Measurements from ENCODE around the gene RGPD3.
"Not testable (repeated sequence)": the region's sequence is repeated elsewhere in the genome, so short reads cannot be mapped to it uniquely, and the experiment has no call there.

The RGPD3 gene

DNA sequence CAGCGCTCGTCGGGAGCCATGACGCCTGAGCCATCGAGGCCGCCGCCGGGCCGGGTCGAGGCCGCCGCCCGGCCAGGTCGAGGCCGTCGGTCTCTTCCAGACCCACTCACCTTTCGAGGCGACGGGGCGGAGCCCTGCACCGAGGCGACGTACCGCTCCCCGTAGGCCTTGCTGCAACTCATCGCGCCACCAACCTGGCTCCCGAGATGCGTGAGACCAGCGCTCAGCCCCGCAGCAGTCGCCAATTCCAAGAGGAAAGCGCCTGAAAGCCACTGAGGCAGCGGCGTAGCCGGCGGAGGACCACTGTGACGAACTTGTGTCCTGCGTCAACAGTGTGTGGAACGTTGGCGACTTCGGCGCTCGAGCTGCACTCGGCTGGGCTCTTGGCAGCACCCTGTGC, at the start of gene RGPD3:
Gene RGPD3, minus strand, starts transcription at position 307 of the 400 bp plus-strand sequence. Its CDS starts 125 bp downstream, at position 182.
- H3K4me1 ChIP-seq (ENCODE audit: insufficient read depth, low read length); H3K9ac ChIP-seq (ENCODE audit: low read depth, low read length); H3K9me3 ChIP-seq (ENCODE audit: control insufficient read depth, insufficient read depth, low read length); H3K36me3 ChIP-seq (ENCODE audit: insufficient read depth, low read length): not testable (repeated sequence)

DNA sequence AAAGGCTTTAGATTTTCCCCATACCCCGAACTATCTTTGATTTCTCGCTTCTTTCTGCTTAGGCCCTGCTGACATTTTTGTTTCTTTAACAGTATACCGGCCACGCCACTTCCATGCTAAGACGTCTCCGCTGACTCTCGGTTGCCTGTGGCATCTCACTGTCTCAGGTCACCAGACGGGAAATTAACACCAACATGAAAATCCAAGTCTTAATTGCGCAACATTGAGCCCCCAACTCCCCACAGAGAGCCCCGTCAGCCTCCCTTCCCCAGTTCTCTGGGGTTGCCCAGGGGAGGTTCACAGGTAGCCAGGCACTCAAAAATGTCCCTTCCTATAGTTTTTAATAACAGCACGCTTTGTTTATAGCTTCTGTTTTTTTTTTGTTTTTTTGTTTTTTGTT, 49.1 kb upstream of the RGPD3 start:
- H3K9ac ChIP-seq (ENCODE audit: low read depth, low read length), result no peak overlapping the region
- H3K36me3 ChIP-seq (ENCODE audit: insufficient read depth, low read length), result no peaks in the 10 kb centered on the region
- no peaks in the 10 kb centered on the region for H3K9me3 ChIP-seq (ENCODE audit: control insufficient read depth, insufficient read depth, low read length)
- H3K4me1 ChIP-seq (ENCODE audit: insufficient read depth, low read length), result no peaks in the 10 kb centered on the region

DNA sequence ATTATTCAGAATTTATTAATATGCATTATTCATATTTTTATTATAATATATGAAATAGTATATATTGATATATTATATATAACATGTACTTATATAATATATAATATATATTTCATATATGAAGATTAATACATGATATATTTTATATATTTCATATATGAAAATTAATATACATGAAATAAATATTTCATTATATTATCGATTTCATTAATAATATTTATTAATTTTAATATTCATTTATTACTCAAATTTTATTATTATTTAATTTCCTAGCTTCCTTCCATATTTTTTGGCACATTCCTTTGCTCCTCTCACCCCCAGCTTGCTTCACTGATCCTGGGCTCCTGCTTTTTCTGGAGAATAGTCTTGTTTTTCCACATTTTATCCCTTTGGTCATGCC, 48.7 kb upstream of the RGPD3 start:
- H3K9me3 ChIP-seq (ENCODE audit: control insufficient read depth, insufficient read depth, low read length), result no peaks in the 10 kb centered on the region
- H3K36me3 ChIP-seq (ENCODE audit: insufficient read depth, low read length), result no peaks in the 10 kb centered on the region
- no peaks in the 10 kb centered on the region for H3K4me1 ChIP-seq (ENCODE audit: insufficient read depth, low read length)
- no peak overlapping the region for H3K9ac ChIP-seq (ENCODE audit: low read depth, low read length)

DNA sequence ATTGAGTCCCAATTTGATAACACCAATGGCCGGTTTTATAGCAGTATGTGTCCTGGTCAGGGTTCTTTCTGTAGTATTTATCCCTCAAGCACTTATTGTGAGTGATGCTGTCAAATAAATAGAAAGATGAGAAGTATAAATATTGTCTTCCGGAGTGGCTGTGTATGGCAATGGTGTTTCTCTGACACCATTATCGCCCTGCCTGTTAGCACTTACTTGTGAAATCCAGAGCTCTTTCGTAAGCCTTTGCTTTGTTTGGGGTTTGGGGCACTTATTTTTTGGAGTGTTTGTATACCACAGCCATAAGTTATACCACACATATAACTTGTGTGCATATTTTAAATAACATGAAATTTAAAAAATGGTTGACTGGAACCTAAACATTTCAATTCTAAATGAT, 48.2 kb upstream of the RGPD3 start:
- Histone ChIP-seq H3K9ac (ENCODE audit: low read depth, low read length) (no peak overlapping the region), H3K9me3 (ENCODE audit: control insufficient read depth, insufficient read depth, low read length) (no peaks in the 10 kb centered on the region), H3K4me1 (ENCODE audit: insufficient read depth, low read length) (no peaks in the 10 kb centered on the region), H3K36me3 (ENCODE audit: insufficient read depth, low read length) (no peaks in the 10 kb centered on the region)

DNA sequence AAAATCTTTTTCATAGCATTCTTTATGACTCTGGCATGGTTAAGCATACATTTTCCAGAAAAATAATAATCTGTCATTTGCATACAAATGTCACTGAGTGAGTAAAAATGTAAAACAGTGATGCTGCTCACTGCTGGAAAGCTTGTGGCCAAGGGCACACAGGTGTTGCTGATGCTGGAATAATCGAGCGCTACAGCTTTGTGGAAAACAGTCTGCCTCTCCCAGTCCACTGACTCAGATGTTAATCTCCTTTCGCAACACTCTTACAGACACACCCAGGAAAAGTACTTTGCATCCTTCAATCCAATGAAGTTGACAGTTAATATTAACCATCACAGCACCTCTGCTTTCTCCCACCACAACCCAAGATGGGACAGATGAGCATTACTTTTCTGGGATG, 46.6 kb upstream of the RGPD3 start:
- H3K36me3 ChIP-seq (ENCODE audit: insufficient read depth, low read length); H3K4me1 ChIP-seq (ENCODE audit: insufficient read depth, low read length); H3K9ac ChIP-seq (ENCODE audit: low read depth, low read length); H3K9me3 ChIP-seq (ENCODE audit: control insufficient read depth, insufficient read depth, low read length): not testable (repeated sequence)

DNA sequence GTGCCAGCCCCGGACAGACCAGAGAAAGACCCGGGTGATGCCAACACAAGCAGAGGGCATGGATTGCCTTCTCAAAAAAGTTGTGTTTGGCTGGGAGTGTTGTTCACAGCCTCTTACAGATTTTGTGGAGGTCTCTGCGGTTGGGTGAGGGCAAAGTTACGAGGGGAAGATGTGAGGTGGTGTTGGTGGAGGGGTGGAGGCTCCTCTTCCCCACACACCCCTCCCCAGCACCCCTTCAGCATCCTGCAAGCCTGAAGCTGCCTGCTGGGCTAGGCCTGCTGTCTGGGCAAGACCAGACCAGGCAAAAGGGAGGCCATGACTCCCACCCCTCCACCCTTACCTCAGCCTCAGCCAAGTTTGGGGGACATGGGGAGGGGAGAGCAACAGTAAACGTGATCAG, 45.2 kb upstream of the RGPD3 start:
- not testable (repeated sequence) for H3K36me3 ChIP-seq (ENCODE audit: insufficient read depth, low read length); H3K9me3 ChIP-seq (ENCODE audit: control insufficient read depth, insufficient read depth, low read length); H3K9ac ChIP-seq (ENCODE audit: low read depth, low read length); H3K4me1 ChIP-seq (ENCODE audit: insufficient read depth, low read length)

DNA sequence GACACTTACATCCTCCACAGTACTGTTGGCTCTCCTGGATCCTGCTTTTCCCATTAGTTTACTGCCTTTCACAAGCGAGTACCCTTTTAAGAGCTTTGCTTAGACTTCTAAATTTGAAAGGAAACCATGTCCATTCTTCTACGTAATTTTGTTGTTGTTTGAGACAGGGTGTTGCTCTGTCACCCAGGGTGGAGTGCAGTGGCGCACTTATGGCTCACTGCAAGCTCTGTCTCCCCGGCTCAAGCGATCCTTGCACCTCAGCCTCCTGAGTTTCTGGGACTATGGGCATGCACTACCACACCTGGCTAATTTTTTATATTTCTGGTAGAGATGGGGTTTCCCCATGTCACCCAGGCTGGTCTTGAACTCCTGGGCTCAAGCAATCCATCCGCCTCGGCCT, 43.7 kb upstream of the RGPD3 start:
- H3K36me3 ChIP-seq (ENCODE audit: insufficient read depth, low read length); H3K4me1 ChIP-seq (ENCODE audit: insufficient read depth, low read length); H3K9ac ChIP-seq (ENCODE audit: low read depth, low read length); H3K9me3 ChIP-seq (ENCODE audit: control insufficient read depth, insufficient read depth, low read length): not testable (repeated sequence)

DNA sequence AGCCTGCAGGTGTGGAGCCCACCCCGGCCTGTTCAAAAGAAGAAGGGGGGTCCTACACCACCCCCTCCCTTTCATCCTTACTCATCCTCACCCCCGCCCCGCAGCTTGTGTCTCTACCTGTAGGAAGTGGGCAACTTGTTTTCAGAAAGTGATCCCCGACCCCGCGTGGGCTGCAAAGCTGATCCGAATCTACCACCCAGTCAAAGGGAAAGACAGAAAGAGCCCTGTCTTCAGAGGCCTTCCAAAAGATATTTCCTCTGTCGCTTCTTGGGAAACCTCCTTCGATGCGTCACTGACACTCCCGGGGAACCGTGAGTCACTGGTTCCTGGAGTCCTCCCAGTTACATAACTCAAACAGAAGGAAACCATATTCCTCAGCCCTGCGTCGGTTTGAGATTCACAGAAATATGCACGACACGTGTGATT, 43.3 kb upstream of the RGPD3 start:
- not testable (repeated sequence) for H3K9me3 ChIP-seq (ENCODE audit: control insufficient read depth, insufficient read depth, low read length); H3K9ac ChIP-seq (ENCODE audit: low read depth, low read length); H3K36me3 ChIP-seq (ENCODE audit: insufficient read depth, low read length); H3K4me1 ChIP-seq (ENCODE audit: insufficient read depth, low read length)

DNA sequence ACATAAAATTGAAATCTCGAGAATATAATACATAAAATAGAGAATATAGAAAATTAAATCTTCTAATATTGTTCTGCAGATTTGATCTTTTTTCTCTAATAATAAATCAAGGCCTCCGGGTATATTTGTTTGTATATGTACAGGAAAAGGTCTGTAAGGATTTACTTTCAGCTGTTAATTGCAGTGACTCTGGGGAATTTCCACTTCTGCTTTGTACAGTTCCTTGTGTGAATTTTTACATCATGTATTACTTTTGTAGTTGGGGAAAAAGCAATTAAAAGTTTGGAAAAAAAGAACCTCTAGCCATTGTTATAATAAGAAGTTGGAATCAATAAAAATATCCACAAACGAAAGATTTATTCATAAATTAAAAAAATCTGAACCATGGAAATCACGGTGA, 42.6 kb upstream of the RGPD3 start:
- not testable (repeated sequence) for H3K4me1 ChIP-seq (ENCODE audit: insufficient read depth, low read length); H3K36me3 ChIP-seq (ENCODE audit: insufficient read depth, low read length)

DNA sequence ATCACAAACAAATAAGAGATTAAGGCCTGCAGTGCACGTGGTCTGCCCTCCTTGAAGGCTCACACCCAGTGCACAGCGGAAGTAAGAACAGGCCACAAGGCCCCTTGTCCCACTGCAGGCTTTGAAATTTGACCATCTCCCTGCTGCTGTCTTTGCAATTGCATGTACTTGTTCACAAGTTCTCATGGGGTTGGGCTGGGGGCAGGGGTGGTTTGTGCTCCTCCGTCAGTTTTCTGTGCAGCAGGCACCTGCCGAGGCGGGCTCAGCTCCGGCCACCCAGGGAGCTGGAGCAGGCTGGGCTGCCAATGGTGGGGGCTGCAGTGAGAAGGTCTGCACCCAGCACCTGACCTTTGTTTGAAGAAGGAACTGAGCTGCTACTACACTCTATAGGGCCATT, 41.2 kb upstream of the RGPD3 start:
- H3K9ac ChIP-seq (ENCODE audit: low read depth, low read length); H3K36me3 ChIP-seq (ENCODE audit: insufficient read depth, low read length); H3K4me1 ChIP-seq (ENCODE audit: insufficient read depth, low read length); H3K9me3 ChIP-seq (ENCODE audit: control insufficient read depth, insufficient read depth, low read length): not testable (repeated sequence)

More for the DNA sequence above, 42.6 kb upstream of the RGPD3 start:
- not testable (repeated sequence) for H3K9me3 ChIP-seq (ENCODE audit: control insufficient read depth, insufficient read depth, low read length); H3K9ac ChIP-seq (ENCODE audit: low read depth, low read length)

DNA sequence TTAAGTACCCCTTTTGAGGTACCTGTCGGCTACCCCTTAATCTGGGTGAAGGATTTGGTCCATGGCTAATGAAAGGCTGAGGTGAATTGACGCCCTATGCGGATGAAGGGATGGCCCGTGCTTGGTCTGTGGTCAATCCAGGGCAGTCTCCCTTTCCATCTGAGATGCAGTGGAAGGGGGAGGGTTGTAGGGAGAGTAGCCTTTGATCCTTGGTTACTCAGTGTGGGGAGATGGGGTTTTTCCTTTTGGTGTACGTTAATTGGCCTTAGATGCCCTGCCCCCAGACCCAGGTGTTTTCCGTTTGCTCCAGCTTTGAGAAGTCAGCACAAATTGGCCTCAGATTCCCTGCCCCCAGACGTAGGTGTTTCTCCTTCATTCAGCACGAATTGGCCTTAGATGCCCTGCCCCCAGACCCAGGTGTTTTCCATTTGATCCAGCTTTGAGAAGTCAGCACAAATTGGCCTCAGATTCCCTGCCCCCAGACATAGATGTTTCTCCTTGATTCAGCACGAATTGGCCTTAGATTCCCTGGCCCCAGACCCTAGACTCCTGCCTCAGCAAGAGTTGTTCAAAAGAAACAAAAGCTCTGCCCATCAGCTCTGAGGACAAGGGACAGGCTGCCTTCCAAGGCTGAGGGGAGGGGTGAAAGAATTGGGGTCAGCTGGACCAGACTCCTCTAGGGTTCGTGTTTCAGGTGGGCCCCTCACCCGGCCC, 40.6 kb upstream of the RGPD3 start:
- H3K4me1 ChIP-seq (ENCODE audit: insufficient read depth, low read length); H3K36me3 ChIP-seq (ENCODE audit: insufficient read depth, low read length); H3K9ac ChIP-seq (ENCODE audit: low read depth, low read length); H3K9me3 ChIP-seq (ENCODE audit: control insufficient read depth, insufficient read depth, low read length): not testable (repeated sequence)

DNA sequence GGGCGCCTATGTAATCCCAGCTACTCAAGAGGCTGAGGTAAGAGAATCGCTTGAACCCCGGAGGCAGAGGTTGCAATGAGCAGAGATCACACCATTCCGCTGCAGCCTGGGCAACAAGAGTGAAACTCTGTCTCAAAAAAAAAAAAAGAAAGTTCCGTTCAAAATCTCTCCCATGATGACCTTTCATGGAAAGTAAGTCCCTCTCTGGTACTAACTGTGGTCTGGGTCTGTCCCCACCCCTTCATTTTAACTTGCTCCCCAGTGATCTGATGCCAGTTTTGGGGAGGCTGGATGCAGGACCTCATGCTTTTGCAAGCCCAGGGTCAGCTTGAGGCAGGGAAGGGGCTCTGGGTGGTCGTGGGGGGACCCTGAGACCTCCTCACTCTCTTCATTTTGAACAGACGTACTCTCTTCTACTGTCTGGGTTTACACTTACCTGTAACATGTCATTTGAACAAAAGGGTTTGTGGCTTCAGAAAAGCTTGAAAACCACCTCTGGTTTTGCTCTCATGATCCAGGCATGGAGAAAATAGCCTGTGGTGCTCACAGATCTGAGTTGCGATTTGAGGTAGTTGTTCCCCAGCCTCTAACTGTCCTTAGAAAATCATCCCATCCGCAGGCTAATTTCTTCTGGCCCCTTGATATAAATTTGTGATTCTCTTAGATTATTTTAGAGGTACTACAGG, 37.9 kb upstream of the RGPD3 start:
- H3K9ac ChIP-seq (ENCODE audit: low read depth, low read length); H3K9me3 ChIP-seq (ENCODE audit: control insufficient read depth, insufficient read depth, low read length); H3K4me1 ChIP-seq (ENCODE audit: insufficient read depth, low read length); H3K36me3 ChIP-seq (ENCODE audit: insufficient read depth, low read length): not testable (repeated sequence)

DNA sequence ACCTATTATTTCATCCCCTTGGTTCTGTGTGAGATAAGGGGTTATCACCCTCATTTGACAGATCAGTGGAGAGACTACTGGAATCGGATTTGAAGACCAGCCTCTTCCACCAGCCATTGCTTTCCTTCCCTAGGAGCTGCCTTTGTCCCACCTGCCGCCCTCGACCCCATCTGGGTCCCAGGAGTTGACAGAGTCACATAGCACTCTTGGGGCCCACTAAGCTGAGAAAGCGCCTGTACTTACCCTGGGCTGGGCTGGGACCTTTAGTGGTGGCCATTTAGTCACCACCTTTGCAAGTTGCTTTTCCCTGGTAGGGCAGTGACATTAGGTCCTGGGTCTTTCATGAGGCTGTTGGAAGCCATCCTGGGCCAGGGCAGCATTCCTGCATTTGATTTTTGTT, 36.6 kb upstream of the RGPD3 start:
- H3K4me1 ChIP-seq (ENCODE audit: insufficient read depth, low read length); H3K36me3 ChIP-seq (ENCODE audit: insufficient read depth, low read length); H3K9ac ChIP-seq (ENCODE audit: low read depth, low read length): not testable (repeated sequence)

DNA sequence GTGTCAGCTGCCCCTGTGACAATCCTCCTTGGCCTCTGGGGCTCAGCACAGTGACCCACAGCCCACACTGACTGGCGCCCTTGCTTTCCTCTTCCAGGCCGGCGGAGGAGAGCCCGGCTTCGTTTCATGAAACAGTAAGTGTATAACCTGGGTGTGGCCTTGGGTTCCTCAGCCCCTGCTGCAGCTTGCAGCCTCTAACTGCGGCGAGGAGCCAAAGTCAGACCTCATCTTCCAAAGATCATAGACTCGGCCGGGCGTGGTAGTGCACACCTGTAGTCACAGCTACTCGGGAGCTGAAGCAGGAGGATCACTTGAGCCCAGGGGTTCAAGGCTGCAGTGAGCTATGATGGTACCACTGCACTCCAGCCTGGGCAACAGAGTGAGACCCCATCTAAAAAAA, 36.0 kb upstream of the RGPD3 start:
- H3K4me1 ChIP-seq (ENCODE audit: insufficient read depth, low read length); H3K9me3 ChIP-seq (ENCODE audit: control insufficient read depth, insufficient read depth, low read length); H3K36me3 ChIP-seq (ENCODE audit: insufficient read depth, low read length); H3K9ac ChIP-seq (ENCODE audit: low read depth, low read length): not testable (repeated sequence)

More for the DNA sequence above, 36.6 kb upstream of the RGPD3 start:
- H3K9me3 ChIP-seq (ENCODE audit: control insufficient read depth, insufficient read depth, low read length), result not testable (repeated sequence)

DNA sequence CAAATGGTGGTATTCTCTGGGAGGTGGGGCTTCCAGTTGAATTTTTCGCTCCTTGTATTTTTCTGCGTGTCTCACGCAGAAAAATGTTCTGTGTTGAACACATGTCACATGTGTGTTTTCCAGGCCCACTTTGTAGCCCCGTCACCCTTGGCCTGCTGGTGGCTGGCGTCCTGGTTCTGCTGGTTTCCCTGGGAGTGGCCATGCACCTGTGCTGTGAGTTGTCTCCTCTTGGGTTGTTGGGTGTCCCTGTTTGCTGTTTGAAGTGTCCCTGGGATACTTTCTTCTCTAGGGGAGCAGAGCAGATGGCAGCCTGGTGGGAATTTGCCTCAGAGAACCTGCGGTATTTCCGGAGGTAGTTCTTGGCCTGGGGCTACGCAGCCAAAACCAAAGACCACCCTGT, 34.1 kb upstream of the RGPD3 start:
- not testable (repeated sequence) for H3K9me3 ChIP-seq (ENCODE audit: control insufficient read depth, insufficient read depth, low read length); H3K4me1 ChIP-seq (ENCODE audit: insufficient read depth, low read length); H3K9ac ChIP-seq (ENCODE audit: low read depth, low read length); H3K36me3 ChIP-seq (ENCODE audit: insufficient read depth, low read length)
